HG02798 (cell line): Measurements from ENCODE around the gene SELENOK.
A peak's percentile ranks its signal among the peaks of the same experiment; 100 is the strongest.

Experiments used
- ATAC-seq: cut with Tn5 transposase; IDR thresholded peaks from one replicate; pipeline ENCODE4 v1.9.1; 2021; ENCODE audit warnings: mild to moderate bottlenecking; ENCODE audit not compliant: unreplicated experiment, poor library complexity

Gene SELENOK

GRCh38 chr3:53844262-53845102, 47.2 kb downstream of the SELENOK start:
- ATAC-seq, result no peak

- ATAC-seq, result peak; percentile 47
Measured at GRCh38 chr3:53843195-53844177, 48.2 kb downstream of the SELENOK start.

GRCh38 chr3:53842436-53843194, 49.0 kb downstream of the SELENOK start:
- no peak for ATAC-seq

GRCh38 chr3:53841296-53841695, 50.4 kb downstream of the SELENOK start:
- no peak for ATAC-seq

GRCh38 chr3:53837331-53837730, 54.3 kb downstream of the SELENOK start:
- ATAC-seq, result no peak

GRCh38 chr3:53836084-53836872, 55.4 kb downstream of the SELENOK start:
- no peak for ATAC-seq

GRCh38 chr3:53835257-53835656, 56.4 kb downstream of the SELENOK start:
- no peak for ATAC-seq

- ATAC-seq, result no peak
Measured at GRCh38 chr3:53834429-53835095, 57.1 kb downstream of the SELENOK start.
